Epithelial cell of esophagus (primary cell): ENCODE results near the gene ENTPD7.
"Not testable (repeated sequence)": the region's sequence is repeated elsewhere in the genome, so short reads cannot be mapped to it uniquely, and the experiment has no call there.

Experiments used
- DNase-seq: peaks from one replicate; pipeline ENCODE4 v3.0.0; 2010; ENCODE audit warnings: low read depth
- H3K4me3 ChIP-seq: 2 replicates; pipeline ENCODE4 v1.5.1; 2011; ENCODE audit warnings: mild to moderate bottlenecking, low read length, control low read depth
- CTCF ChIP-seq: IDR thresholded peaks from 2 replicates; pipeline ENCODE4 v1.5.1; 2011; ENCODE audit warnings: low read depth, mild to moderate bottlenecking, low read length, control low read depth, inconsistent platforms; ENCODE audit not compliant: insufficient read depth; ENCODE audit errors: missing control alignments

The ENTPD7 gene

GRCh38 chr10:99742254-99742653, 82.9 kb downstream of the ENTPD7 start:
- no peak for DNase-seq
- no peak for TF ChIP-seq CTCF
- no peak overlapping the region for H3K4me3 ChIP-seq

- no peak overlapping the region for H3K4me3 ChIP-seq
- no peak for DNase-seq
- TF ChIP-seq CTCF: no peak
These were observed 83.4 kb downstream of the ENTPD7 start for GRCh38 chr10:99742701-99743100.

- no peak for TF ChIP-seq CTCF
- no peak for DNase-seq
- no peak overlapping the region for H3K4me3 ChIP-seq
These were observed 84.5 kb downstream of the ENTPD7 start for GRCh38 chr10:99743841-99744240.

GRCh38 chr10:99746166-99746565, 86.9 kb downstream of the ENTPD7 start:
- DNase-seq, H3K4me3 ChIP-seq: not testable (repeated sequence)

GRCh38 chr10:99748823-99749451, 89.6 kb downstream of the ENTPD7 start:
- no peak for TF ChIP-seq CTCF
- no peak for DNase-seq
- no peak overlapping the region for H3K4me3 ChIP-seq

GRCh38 chr10:99750641-99751040, 91.3 kb downstream of the ENTPD7 start:
- TF ChIP-seq CTCF: no peak
- DNase-seq: no peak
- H3K4me3 ChIP-seq: no peak overlapping the region

GRCh38 chr10:99754670-99755069, 95.4 kb downstream of the ENTPD7 start:
- no peak for TF ChIP-seq CTCF
- no peak overlapping the region for H3K4me3 ChIP-seq
- peak; percentile 44 for DNase-seq
